NB4 (cell line): ENCODE results near the gene PRRC2A.

Source experiments
- DNase-seq: peaks from one replicate; pipeline ENCODE4 v3.0.0; 2010; ENCODE audit warnings: low read depth
- H3K4me3 ChIP-seq: one replicate; pipeline ENCODE4 v1.5.1; 2011; ENCODE audit warnings: mild to moderate bottlenecking, low read depth, low read length, moderate library complexity
- CTCF ChIP-seq: IDR thresholded peaks from one replicate; pipeline ENCODE4 v1.5.1; 2012; ENCODE audit warnings: low read depth, low read length
- MAX ChIP-seq: IDR thresholded peaks from 2 replicates; pipeline ENCODE4 v1.6.1; 2011; ENCODE audit warnings: low read depth, low read length
- MYC ChIP-seq: IDR thresholded peaks from 2 replicates; pipeline ENCODE4 v1.6.1; 2011; ENCODE audit warnings: low read depth, low read length
- POLR2A ChIP-seq: IDR thresholded peaks from 2 replicates; pipeline ENCODE4 v1.6.1; 2011; ENCODE audit warnings: mild to moderate bottlenecking; ENCODE audit not compliant: insufficient read length; ENCODE audit errors: extremely low read depth

PRRC2A gene

GRCh38 chr6:31686483-31686882, 66.0 kb downstream of the PRRC2A start:
- no peak overlapping the region for H3K4me3 ChIP-seq
- DNase-seq: no peak
- TF ChIP-seq MYC (no peak), POLR2A (no peak), CTCF (no peak), MAX (no peak)

DNA sequence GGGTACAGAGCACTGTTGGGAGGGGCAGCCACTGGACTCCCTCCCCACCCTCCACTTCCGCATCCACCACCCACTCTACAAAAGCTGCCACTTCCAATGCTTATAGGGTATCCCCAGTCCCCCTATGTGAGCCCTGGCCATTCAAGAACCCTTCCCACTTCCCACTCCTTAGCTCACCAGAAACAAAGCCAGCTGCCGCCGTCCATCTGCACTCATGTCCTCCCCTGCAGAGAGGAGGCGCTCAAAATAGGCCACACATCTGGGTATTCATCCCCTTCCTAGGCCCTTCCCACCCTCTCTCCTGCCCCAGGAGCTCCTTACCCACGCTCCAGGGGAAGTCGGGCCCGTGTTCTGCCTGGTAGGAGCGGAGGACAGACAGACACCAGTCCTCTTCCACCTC, 66.8 kb downstream of the PRRC2A start:
- no peak overlapping the region for H3K4me3 ChIP-seq
- TF ChIP-seq MYC (no peak), CTCF (no peak), MAX (no peak), POLR2A (no peak)
- no peak for DNase-seq
